B cell (primary cell): ENCODE results near the gene VAC14. TPM values are rescaled to one million over a fixed set of nuclear protein-coding genes. Genes with fewer than 3 reads are reported as not detected.
"Not testable (repeated sequence)": the region's sequence is repeated elsewhere in the genome, so short reads cannot be mapped to it uniquely, and the experiment has no call there.

Experiments used
- ATAC-seq: fragments of 200-7000 bp; cut with Tn5 transposase; one replicate; pipeline ENCODE4 v1.10.0; 2021; ENCODE audit warnings: low read depth, mild to moderate bottlenecking, moderate number of reproducible peaks, moderate library complexity
- CTCF ChIA-PET: fragments of 350-600 bp; sonication (Branson Sonifier 250); formaldehyde crosslinking; loops from one replicate; lab custom pipeline; 2021; ENCODE audit warnings: antibody characterized with exemption, inconsistent platforms; lab: Charles Lee
- POLR2A ChIA-PET: fragments of 350-600 bp; sonication (Branson Sonifier 250); formaldehyde crosslinking; loops from one replicate; lab custom pipeline; 2021; ENCODE audit warnings: antibody characterized with exemption; lab: Charles Lee
- DNase-seq: peaks from one replicate; pipeline ENCODE4 v3.0.0; 2013
- H2AFZ ChIP-seq: 2 replicates; pipeline ENCODE4 v1.6.1; 2012; ENCODE audit warnings: mild to moderate bottlenecking, low read depth, low read length; ENCODE audit not compliant: insufficient read depth, poor library complexity, severe bottlenecking
- H3K27ac ChIP-seq, 2 donors: 1 replicate in 1 of 2; 2 replicates in 1 of 2; pipeline ENCODE4 v1.5.1; 2012 to 2013; ENCODE audit warnings: low read length in 2 of 2, mild to moderate bottlenecking in 2 of 2, moderate library complexity in 1 of 2
- H3K27me3 ChIP-seq, 4 experiments: fragments of 200-600 bp in 1 of 4; sonication (generic) in 1 of 4; replicated peaks in 1 of 4; 1 replicate in 2 of 4; 2 replicates in 2 of 4; pipeline versions ENCODE4 v1.6.1 to v1.7.0; 2013 to 2016; ENCODE audit warnings: low read length in 3 of 4, mild to moderate bottlenecking in 2 of 4, mixed read lengths in 1 of 4, moderate library complexity in 1 of 4; ENCODE audit not compliant: insufficient read depth in 4 of 4, control insufficient read depth in 3 of 4; ENCODE audit errors: control extremely low read depth in 1 of 4
- H3K36me3 ChIP-seq, 2 experiments: replicated peaks in 1 of 2; 1 replicate in 1 of 2; 2 replicates in 1 of 2; pipeline versions ENCODE4 v1.6.1 to v1.7.1; 2013; ENCODE audit warnings: low read length in 1 of 2; ENCODE audit not compliant: insufficient read depth in 2 of 2, control insufficient read depth in 1 of 2; ENCODE audit errors: control extremely low read depth in 1 of 2, extremely low read depth in 1 of 2
- H3K4me1 ChIP-seq, 2 donors: fragments of 200-600 bp in 1 of 2; sonication (generic) in 1 of 2; 1 replicate in 1 of 2; 2 replicates in 1 of 2; pipeline versions ENCODE4 v1.5.1 to v1.6.1; 2013 to 2017; ENCODE audit warnings: low read length in 2 of 2; ENCODE audit not compliant: control insufficient read depth in 2 of 2, insufficient read depth in 2 of 2
- H3K4me2 ChIP-seq: replicated peaks from 2 replicates; pipeline ENCODE3; 2012; ENCODE audit warnings: mild to moderate bottlenecking, low read depth, low read length; ENCODE audit not compliant: poor library complexity, severe bottlenecking
- H3K4me3 ChIP-seq, 5 experiments: fragments of 200-600 bp in 1 of 5; sonication (generic) in 1 of 5; 1 replicate in 3 of 5; 2 replicates in 2 of 5; pipeline versions ENCODE4 v1.5.1 to v1.7.0; 2011 to 2016; ENCODE audit warnings: low read length in 4 of 5, mild to moderate bottlenecking in 4 of 5, low read depth in 2 of 5, control low read depth in 1 of 5, moderate library complexity in 1 of 5; ENCODE audit not compliant: insufficient read depth in 1 of 5; ENCODE audit errors: control extremely low read depth in 1 of 5, extremely low read depth in 1 of 5
- H3K79me2 ChIP-seq: fragments of 200-600 bp; sonication (generic); one replicate; pipeline ENCODE4 v1.6.0; 2016; ENCODE audit warnings: low read length; ENCODE audit not compliant: control insufficient read depth, insufficient read depth
- H3K9ac ChIP-seq: fragments of 200-600 bp; sonication (generic); 2 replicates; pipeline ENCODE4 v1.6.1; 2017; ENCODE audit warnings: mild to moderate bottlenecking, low read length, moderate library complexity
- H3K9me3 ChIP-seq, 3 donors: one replicate each; pipeline versions ENCODE4 v1.6.1 to v1.7.1; 2013; ENCODE audit warnings: low read length in 2 of 3; ENCODE audit not compliant: control insufficient read depth in 2 of 3, insufficient read depth in 1 of 3; ENCODE audit errors: control extremely low read depth in 1 of 3
- H4K20me1 ChIP-seq: 2 replicates; pipeline ENCODE4 v1.6.0; 2012; ENCODE audit warnings: mild to moderate bottlenecking, low read length; ENCODE audit not compliant: insufficient read depth, control insufficient read depth, poor library complexity, severe bottlenecking
- H3K27ac Mint-ChIP-seq: one replicate; pipeline ENCODE4 v1.8.0; 2021; ENCODE audit warnings: mixed read lengths
- H3K27me3 Mint-ChIP-seq: one replicate; pipeline ENCODE4 v1.8.0; 2021; ENCODE audit warnings: mixed read lengths
- H3K4me1 Mint-ChIP-seq: one replicate; pipeline ENCODE4 v1.8.0; 2021; ENCODE audit warnings: mixed read lengths
- H3K4me3 Mint-ChIP-seq: one replicate; pipeline ENCODE4 v1.8.0; 2021; ENCODE audit warnings: mixed read lengths
- H3K9me3 Mint-ChIP-seq: one replicate; pipeline ENCODE4 v1.8.0; 2022; ENCODE audit warnings: mixed read lengths; ENCODE audit not compliant: insufficient read depth
- CTCF ChIP-seq: fragments of 200-600 bp; IDR thresholded peaks from one replicate; pipeline ENCODE4 v1.8.0; 2022; ENCODE audit warnings: antibody characterized with exemption, mild to moderate bottlenecking
- EZH2 ChIP-seq: IDR thresholded peaks from 2 replicates; pipeline ENCODE4 v1.6.1; 2012; ENCODE audit warnings: borderline replicate concordance, low read depth, mild to moderate bottlenecking, moderate library complexity, low read length; ENCODE audit not compliant: insufficient read depth, poor library complexity, severe bottlenecking
- WGBS: methylation state at CpG from one replicate; pipeline ENCODE4 v1.1.5; 2013; ENCODE audit warnings: missing lambda C conversion rate; ENCODE audit not compliant: insufficient coverage; 5-methylcytosine and 5-hydroxymethylcytosine counted together
- intact Hi-C: fragments of 100-400 bp; cut with micrococcal nuclease; formaldehyde crosslinking; loops from one replicate; pipeline ENCODE4 v1.10.0; 2022
- polyA plus RNA-seq: library from polyadenylated mRNA; depleted of rRNA; stranded (reverse); fragments of >200 nt; gene quantifications from 2 replicates; pipeline ENCODE4 v1.2.3, GENCODE V29; 2012
- total RNA-seq, 2 donors: library from RNA; stranded (reverse); fragments of 120-200 nt in 1 of 2; gene quantifications; 1 replicate in 1 of 2; 2 replicates in 1 of 2; pipeline versions ENCODE4 v1.2.3 to v1.2.4, GENCODE V29; 2013 to 2022

Gene VAC14
- total and polyA plus RNA-seq, 2 donors (not counting 1 experiment from before 2014, with no cell fraction given) = 42.6 to 64.7 TPM

DNA sequence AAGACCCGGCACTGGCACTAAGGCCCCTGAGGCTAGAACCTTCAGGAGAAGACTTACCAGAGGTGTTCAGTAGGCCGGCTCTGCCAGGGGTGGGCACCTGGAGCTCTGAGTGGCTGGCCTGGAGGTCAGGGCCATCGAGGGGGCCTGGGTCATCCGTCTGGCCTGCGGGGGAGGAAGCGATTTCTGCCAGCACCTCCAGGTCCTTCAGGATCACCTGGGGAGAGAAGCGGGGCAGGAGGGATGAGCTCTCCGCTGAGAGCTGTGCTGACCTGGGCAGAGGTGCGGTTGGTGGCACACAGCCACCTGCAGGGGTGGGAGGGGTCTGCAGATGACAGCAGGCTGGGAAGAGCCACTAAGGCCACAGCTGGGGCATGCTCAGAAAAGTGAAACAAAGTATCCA, 56.6 kb downstream of the VAC14 start:
- Mint-ChIP-seq H3K4me1 (peaks cover 12% of the 10 kb centered on the region), H3K27me3 (no peaks in the 10 kb centered on the region), H3K27ac (no peak overlapping the region), H3K4me3 (no peak overlapping the region), H3K9me3 (no peaks in the 10 kb centered on the region)
- ChIA-PET CTCF (interaction anchor here (1.1 kb wide), 1 partner anchor 11 kb away, joined by 4 read pairs; no protein-coding TSS in a partner anchor), POLR2A (no interaction called here)
- H3K4me2 ChIP-seq = no peak overlapping the region
- peaks cover 0 to 30% of the 10 kb centered on the region in 2 experiments for H3K36me3 ChIP-seq
- H3K4me1 ChIP-seq = no peaks in the 10 kb centered on the region
- H4K20me1 ChIP-seq = no peaks in the 10 kb centered on the region
- peaks cover 0 to 20% (median 0%) of the 10 kb centered on the region in 3 donors for H3K9me3 ChIP-seq
- H2AFZ ChIP-seq = no peak overlapping the region
- TF ChIP-seq EZH2 (no peak), CTCF (no peak)
- no peak overlapping the region for H3K27ac ChIP-seq
- H3K9ac ChIP-seq = no peak overlapping the region
- DNase-seq (no peak), ATAC-seq (no peak)
- H3K27me3 ChIP-seq = no peaks in the 10 kb centered on the region
- WGBS = 98% methylated on average over 9 of the region's 9 CpGs
- no peaks in the 10 kb centered on the region for H3K79me2 ChIP-seq
- intact Hi-C loops = no loop called here
- no peak overlapping the region for H3K4me3 ChIP-seq

- 99% methylated on average over 10 of the region's 10 CpGs for WGBS
- no peak for TF ChIP-seq CTCF
- TF ChIP-seq EZH2 = no peak
- Mint-ChIP-seq H3K9me3 (no peaks in the 10 kb centered on the region), H3K4me3 (no peak overlapping the region), H3K27ac (no peak overlapping the region), H3K27me3 (no peaks in the 10 kb centered on the region), H3K4me1 (peaks cover 12% of the 10 kb centered on the region)
- CTCF ChIA-PET = interaction anchor here (1.1 kb wide), 1 partner anchor 12 kb away, joined by 4 read pairs; no protein-coding TSS in a partner anchor
- Histone ChIP-seq H3K9me3 (peaks cover 0 to 20% (median 0%) of the 10 kb centered on the region in 3 donors), H3K79me2 (no peaks in the 10 kb centered on the region), H2AFZ (no peak overlapping the region), H3K4me3 (no peak overlapping the region), H3K4me2 (no peak overlapping the region), H3K27me3 (no peaks in the 10 kb centered on the region), H3K27ac (no peak overlapping the region), H3K9ac (no peak overlapping the region), H4K20me1 (no peaks in the 10 kb centered on the region), H3K4me1 (no peaks in the 10 kb centered on the region), H3K36me3 (peaks cover 0 to 30% of the 10 kb centered on the region in 2 experiments)
- POLR2A ChIA-PET = no interaction called here
- intact Hi-C loops = no loop called here
- DNase-seq (no peak), ATAC-seq (no peak)
These were observed 57.2 kb downstream of the VAC14 start for GRCh38 chr16:70743791-70744190.

DNA sequence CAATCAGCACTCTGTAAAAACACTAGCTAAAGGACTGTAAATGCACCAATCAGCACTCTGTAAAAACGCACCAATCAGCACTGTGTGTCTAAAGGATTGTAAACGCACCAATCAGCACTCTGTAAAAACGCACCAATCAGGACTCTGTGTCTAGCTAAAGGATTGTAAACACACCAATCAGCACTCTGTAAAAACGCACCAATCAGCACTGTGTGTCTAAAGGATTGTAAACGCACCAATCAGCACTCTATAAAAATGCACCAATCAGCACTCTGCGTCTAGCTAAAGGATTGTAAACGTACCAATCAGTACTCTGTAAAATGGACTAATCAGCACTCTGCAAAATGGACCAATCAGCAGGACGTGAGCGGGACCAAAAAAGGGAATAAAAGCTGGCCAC, 58.0 kb downstream of the VAC14 start:
- H3K4me1 ChIP-seq, H3K27me3 Mint-ChIP-seq, intact Hi-C loops, H3K27ac ChIP-seq, H2AFZ ChIP-seq, ATAC-seq, H4K20me1 ChIP-seq, POLR2A ChIA-PET, H3K79me2 ChIP-seq, H3K4me3 Mint-ChIP-seq, H3K9ac ChIP-seq, H3K4me3 ChIP-seq, H3K4me2 ChIP-seq, H3K27me3 ChIP-seq, H3K27ac Mint-ChIP-seq, DNase-seq, H3K9me3 Mint-ChIP-seq, CTCF ChIA-PET: not testable (repeated sequence)
- Histone ChIP-seq H3K36me3 (peaks cover 0 to 30% of the 10 kb centered on the region in 2 experiments), H3K9me3 (peaks cover 0 to 20% (median 0%) of the 10 kb centered on the region in 3 donors)
- peaks cover 19% of the 10 kb centered on the region for H3K4me1 Mint-ChIP-seq
- 100% methylated on average over 8 of the region's 9 CpGs for WGBS
